Thymus (tissue), 11 donors: ENCODE results near the gene PTP4A1. TPM values are rescaled to one million over a fixed set of nuclear protein-coding genes. Genes with fewer than 3 reads are reported as not detected.

Experiments
- DNase-seq, 9 donors: peaks; one replicate each; pipeline ENCODE4 v3.0.0-alpha.2; 2013; ENCODE audit warnings: low spot score in 9 of 9, low read depth in 6 of 9, missing footprints in 1 of 9
- H3K27ac ChIP-seq, 2 donors: one replicate each; pipeline ENCODE4 v1.5.1; 2013; ENCODE audit warnings: control low read depth in 1 of 2, low read depth in 1 of 2, low read length in 1 of 2, mild to moderate bottlenecking in 1 of 2, moderate library complexity in 1 of 2
- H3K27me3 ChIP-seq, 2 donors: one replicate each; pipeline ENCODE4 v1.5.1; 2013; ENCODE audit warnings: low read length in 1 of 2; ENCODE audit not compliant: control insufficient read depth in 2 of 2, insufficient read depth in 1 of 2
- H3K36me3 ChIP-seq, 2 donors: one replicate each; pipeline ENCODE4 v1.5.1; 2013; ENCODE audit warnings: low read length in 1 of 2, mild to moderate bottlenecking in 1 of 2, moderate library complexity in 1 of 2; ENCODE audit not compliant: control insufficient read depth in 2 of 2, insufficient read depth in 2 of 2
- H3K4me1 ChIP-seq, 2 donors: one replicate each; pipeline ENCODE4 v1.5.1; 2013; ENCODE audit warnings: low read length in 2 of 2; ENCODE audit not compliant: control insufficient read depth in 2 of 2, insufficient read depth in 2 of 2
- H3K4me3 ChIP-seq, 2 donors: one replicate each; pipeline ENCODE4 v1.5.1; 2013; ENCODE audit warnings: low read length in 2 of 2, control low read depth in 1 of 2, mild to moderate bottlenecking in 1 of 2
- H3K9me3 ChIP-seq, 2 donors: one replicate each; pipeline ENCODE4 v1.5.1; 2013; ENCODE audit warnings: low read length in 1 of 2, mild to moderate bottlenecking in 1 of 2; ENCODE audit not compliant: control insufficient read depth in 2 of 2, insufficient read depth in 1 of 2
- WGBS: extraction: QIAGEN DNeasy Blood & Tissue Kit; methylation state at CpG from one replicate; pipeline ENCODE4 v1.1.7; 2013; 5-methylcytosine and 5-hydroxymethylcytosine counted together
- polyA plus RNA-seq: library from polyadenylated mRNA; stranded (reverse); fragments of 200-250 nt; gene quantifications from one replicate; pipeline ENCODE4 v1.2.3, GENCODE V29; 2013
- total RNA-seq: library from RNA; stranded (reverse); fragments of 120-200 nt; gene quantifications from one replicate; pipeline ENCODE4 v1.2.4, GENCODE V29; 2013
- donor health status: healthy.

The PTP4A1 gene
- total and polyA plus RNA-seq, 2 donors = 10.0 to 38.5 TPM

DNA sequence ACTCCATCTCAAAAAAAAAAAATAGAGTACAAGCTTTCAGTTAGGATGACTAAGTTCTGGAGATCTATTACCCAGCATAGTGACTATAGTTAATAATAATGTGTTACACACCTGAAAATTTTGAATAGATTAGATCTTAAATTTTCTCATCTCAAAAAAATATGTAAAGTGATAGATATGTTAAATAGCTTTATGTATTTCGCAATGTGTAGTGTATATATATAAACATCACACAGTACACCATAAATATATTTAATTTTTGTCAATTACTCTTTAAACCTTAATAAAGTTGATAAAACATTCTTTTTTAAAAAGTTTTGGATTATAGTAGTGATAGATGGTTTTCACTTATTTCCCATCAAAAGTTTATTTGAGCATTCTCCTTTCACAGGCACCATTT, 25.6 kb upstream of the PTP4A1 start:
- Histone ChIP-seq H3K27me3 (no peaks in the 10 kb centered on the region), H3K27ac (no peak overlapping the region), H3K9me3 (no peaks in the 10 kb centered on the region), H3K4me3 (no peak overlapping the region), H3K36me3 (no peaks in the 10 kb centered on the region), H3K4me1 (no peaks in the 10 kb centered on the region)
- no peak for DNase-seq
- WGBS = 98% methylated on average over 1 of the region's 1 CpG

DNA sequence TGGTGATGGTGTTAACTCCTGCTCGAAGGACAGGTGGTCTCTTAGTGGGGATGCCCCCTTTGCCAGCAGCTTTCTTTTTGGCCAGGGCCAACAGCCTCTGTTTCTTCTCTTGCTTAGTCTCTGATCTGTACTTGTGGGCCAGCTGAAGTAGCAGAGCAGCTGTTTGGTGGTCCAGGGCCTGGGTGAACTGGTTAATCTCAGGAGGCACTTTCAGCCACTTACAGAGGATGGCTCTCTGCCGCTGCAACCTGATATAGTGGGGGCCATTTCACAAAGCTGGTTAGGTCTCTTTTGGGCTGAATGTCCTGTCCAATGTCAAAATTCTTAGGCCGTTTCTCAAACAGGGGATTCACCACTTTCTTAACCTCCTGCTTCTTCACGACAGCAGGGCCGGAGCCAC, 23.2 kb upstream of the PTP4A1 start:
- DNase-seq = no peak
- Histone ChIP-seq H3K36me3 (no peaks in the 10 kb centered on the region), H3K9me3 (no peaks in the 10 kb centered on the region), H3K4me1 (no peaks in the 10 kb centered on the region), H3K4me3 (no peak overlapping the region), H3K27ac (no peak overlapping the region), H3K27me3 (no peaks in the 10 kb centered on the region)
- WGBS = 97% methylated on average over 5 of the region's 5 CpGs

DNA sequence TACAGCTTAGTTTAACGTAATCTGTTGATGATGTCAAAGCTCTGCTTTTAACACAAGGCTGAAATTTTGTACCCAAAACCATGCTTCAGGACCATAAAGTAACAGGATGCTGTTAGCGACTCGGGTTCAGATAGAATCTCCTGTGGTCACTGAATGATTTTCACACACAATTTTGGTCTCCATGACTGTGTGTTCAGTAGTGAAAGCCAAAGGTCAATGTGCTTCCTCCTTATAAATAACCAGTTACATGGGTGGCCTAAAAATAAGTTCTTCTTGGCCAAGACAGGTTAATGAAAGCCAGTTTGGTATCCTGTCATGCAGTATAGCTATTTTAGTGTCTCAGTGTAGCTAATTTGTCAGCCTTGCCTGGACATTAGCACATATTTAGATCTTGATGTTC, 19.1 kb upstream of the PTP4A1 start:
- DNase-seq = no peak
- H3K4me1 ChIP-seq = no peaks in the 10 kb centered on the region
- 85% methylated on average over 3 of the region's 3 CpGs for WGBS
- H3K36me3 ChIP-seq = no peaks in the 10 kb centered on the region
- no peak overlapping the region for H3K27ac ChIP-seq
- H3K9me3 ChIP-seq = no peaks in the 10 kb centered on the region
- no peaks in the 10 kb centered on the region for H3K27me3 ChIP-seq
- H3K4me3 ChIP-seq = no peak overlapping the region

DNA sequence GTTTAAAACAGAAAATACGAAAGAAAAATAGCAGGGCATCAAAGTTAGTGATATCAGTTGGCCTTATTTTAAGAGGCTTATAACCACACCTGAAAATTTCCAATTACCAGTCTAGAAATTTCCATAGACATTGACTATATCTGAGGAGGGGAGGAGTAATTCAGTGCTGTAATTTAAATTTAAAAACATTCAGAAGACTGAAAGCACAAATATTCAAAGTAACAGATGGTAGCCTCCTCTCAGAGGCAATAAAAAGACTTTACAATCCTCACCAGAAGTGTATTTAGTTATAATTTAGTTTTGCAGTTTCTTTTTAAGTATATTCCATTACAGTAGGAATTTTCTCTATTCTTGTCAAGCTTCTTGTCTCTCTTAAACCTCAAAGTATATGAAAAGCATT, 18.4 kb upstream of the PTP4A1 start:
- no peaks in the 10 kb centered on the region for H3K4me1 ChIP-seq
- no peaks in the 10 kb centered on the region for H3K36me3 ChIP-seq
- no peaks in the 10 kb centered on the region for H3K27me3 ChIP-seq
- WGBS = 94% methylated on average over 1 of the region's 1 CpG
- no peak for DNase-seq
- no peak overlapping the region for H3K4me3 ChIP-seq
- no peak overlapping the region for H3K27ac ChIP-seq
- no peaks in the 10 kb centered on the region for H3K9me3 ChIP-seq

DNA sequence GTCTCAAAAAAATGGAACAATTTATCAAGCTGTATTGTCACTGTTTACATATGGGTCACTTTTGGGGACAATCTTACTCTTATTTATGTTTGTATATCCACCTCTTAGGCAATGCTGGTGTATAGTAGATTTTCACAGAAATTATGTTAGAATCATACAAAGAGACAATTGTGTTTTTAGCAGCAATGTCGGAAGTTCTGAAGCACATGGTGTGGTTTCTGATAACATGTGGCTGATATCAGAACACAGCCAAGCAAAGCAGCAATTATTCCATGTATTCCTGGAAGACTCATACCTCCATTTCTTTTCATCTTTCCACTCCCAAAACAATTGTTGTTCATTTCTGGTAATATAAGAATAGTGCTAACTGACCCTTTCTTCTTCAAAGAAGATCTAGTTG, 17.5 kb upstream of the PTP4A1 start:
- H3K9me3 ChIP-seq = no peaks in the 10 kb centered on the region
- no peak overlapping the region for H3K4me3 ChIP-seq
- WGBS = 97% methylated on average over 1 of the region's 1 CpG
- no peak overlapping the region for H3K27ac ChIP-seq
- no peaks in the 10 kb centered on the region for H3K4me1 ChIP-seq
- no peaks in the 10 kb centered on the region for H3K36me3 ChIP-seq
- H3K27me3 ChIP-seq = no peaks in the 10 kb centered on the region
- DNase-seq = no peak

DNA sequence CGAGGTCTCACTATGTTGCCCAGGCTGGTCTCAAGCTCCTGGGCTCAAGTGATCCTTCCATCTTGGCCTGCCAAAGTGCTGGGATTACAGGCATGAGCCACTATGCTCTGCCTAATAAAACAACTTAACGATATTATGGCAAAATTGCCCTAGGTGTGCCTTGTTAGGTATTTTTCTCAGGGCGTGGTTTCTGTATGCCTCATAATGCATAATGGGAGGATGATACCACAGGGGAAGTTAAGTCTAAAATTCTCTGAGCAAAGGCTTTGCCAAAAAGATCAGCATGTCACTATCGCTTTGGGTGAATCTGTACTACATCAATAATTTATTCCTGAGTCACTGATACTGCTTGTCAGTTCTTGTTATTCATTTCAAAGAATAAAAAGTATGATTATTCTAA, 15.9 kb upstream of the PTP4A1 start:
- DNase-seq = no peak
- Histone ChIP-seq H3K9me3 (no peaks in the 10 kb centered on the region), H3K4me1 (no peaks in the 10 kb centered on the region), H3K36me3 (no peaks in the 10 kb centered on the region), H3K27ac (no peak overlapping the region), H3K27me3 (no peaks in the 10 kb centered on the region), H3K4me3 (no peak overlapping the region)
- WGBS = 93% methylated on average over 4 of the region's 4 CpGs

DNA sequence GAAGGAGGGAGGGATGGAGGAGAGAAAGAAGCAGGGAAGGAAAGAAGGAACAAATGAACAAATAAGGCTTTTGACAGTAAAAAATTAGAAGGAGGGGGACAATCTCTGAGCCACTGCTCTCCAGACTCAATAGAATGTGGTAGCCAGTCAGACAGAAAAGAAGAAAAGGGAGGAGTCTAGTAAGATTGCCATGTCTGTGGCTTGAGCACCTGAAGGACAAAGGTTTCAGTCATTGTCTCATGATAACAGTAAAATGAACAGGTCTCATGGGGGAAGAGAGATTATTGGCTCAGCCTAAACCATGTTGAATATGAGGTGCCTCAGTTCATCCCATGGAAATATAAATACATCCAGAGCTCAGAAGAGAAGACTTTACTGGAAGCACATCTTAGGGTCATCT, 14.0 kb upstream of the PTP4A1 start:
- Histone ChIP-seq H3K36me3 (no peaks in the 10 kb centered on the region), H3K4me3 (no peak overlapping the region), H3K9me3 (no peaks in the 10 kb centered on the region), H3K27ac (no peak overlapping the region), H3K4me1 (no peaks in the 10 kb centered on the region), H3K27me3 (no peaks in the 10 kb centered on the region)
- no peak for DNase-seq

DNA sequence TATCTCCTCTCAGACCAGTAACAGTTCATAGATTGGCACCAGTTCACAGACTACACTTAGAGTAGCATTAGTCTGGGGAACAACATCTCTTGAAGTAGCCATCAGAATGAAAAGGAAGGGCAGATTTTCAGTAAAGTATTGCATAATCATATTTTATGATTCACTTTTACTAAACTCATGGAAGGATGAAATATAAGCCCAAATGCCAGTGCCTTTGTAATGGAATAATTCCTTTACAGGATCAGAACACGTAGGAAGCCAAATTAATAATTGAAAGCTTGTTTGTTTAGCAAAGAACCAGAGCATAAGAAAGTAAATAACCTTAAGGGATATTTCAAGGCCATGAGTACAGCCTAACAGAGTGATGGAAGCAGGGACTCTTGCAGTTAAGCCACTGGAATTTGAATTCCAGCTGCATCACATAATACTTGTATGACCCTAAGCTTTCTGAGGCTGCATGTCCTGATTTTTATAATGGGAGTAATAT, 11.4 kb upstream of the PTP4A1 start:
- 90% methylated on average over 1 of the region's 1 CpG for WGBS
- Histone ChIP-seq H3K9me3 (no peaks in the 10 kb centered on the region), H3K4me3 (no peak overlapping the region), H3K27me3 (no peaks in the 10 kb centered on the region), H3K4me1 (no peaks in the 10 kb centered on the region), H3K27ac (no peak overlapping the region), H3K36me3 (no peaks in the 10 kb centered on the region)
- no peak for DNase-seq

DNA sequence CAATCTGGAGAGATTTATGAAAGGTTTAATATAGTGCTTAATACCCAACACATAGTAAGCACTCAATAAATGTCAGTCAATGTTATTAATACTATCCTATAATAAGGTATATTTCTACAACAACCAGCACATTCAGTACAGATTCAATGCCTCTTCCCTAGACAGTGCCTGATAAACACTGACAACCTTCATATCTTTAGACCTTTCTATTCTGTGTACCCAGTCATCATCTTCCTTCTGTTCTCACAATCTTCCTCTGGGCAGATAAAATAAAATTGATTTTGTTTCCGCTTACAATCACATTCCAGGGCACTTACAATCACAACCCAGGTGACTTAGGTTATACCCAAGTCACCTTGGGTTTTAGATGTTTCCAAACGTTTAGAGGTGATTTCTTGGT, 11.0 kb upstream of the PTP4A1 start:
- WGBS = 91% methylated on average over 2 of the region's 2 CpGs
- Histone ChIP-seq H3K4me3 (no peak overlapping the region), H3K36me3 (no peaks in the 10 kb centered on the region), H3K9me3 (no peaks in the 10 kb centered on the region), H3K27me3 (no peaks in the 10 kb centered on the region), H3K4me1 (no peaks in the 10 kb centered on the region), H3K27ac (no peak overlapping the region)
- no peak for DNase-seq

DNA sequence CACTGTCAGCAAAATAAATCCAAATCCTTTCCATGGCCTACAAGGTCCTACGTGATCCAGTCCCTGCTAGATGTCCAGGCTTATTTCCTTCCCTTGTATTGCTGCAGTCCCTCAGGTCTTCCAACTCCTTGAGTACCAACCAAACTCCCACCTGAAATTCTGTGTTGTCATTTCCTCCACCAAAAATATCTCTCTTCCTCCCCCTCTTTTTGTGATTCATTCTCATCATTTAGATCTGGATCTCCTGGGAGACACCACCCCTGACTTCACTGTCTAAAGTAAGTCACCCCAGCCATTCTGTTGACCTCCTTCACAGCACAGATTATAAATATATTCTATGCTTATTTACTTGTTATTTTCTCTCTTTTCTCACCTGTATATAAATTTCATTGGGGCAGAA, 9.0 kb upstream of the PTP4A1 start:
- Histone ChIP-seq H3K4me3 (no peak overlapping the region), H3K9me3 (no peaks in the 10 kb centered on the region), H3K36me3 (no peaks in the 10 kb centered on the region), H3K27me3 (no peaks in the 10 kb centered on the region), H3K27ac (no peak overlapping the region), H3K4me1 (no peaks in the 10 kb centered on the region)
- WGBS = 98% methylated on average over 1 of the region's 1 CpG
- no peak for DNase-seq
